Pancreas (tissue), 10 donors: ENCODE measurements around the gene RBPMS2. TPM values are rescaled to one million over a fixed set of nuclear protein-coding genes. Genes with fewer than 3 reads are reported as not detected.

Experiments used
- ATAC-seq, 4 donors: fragments of 200-7000 bp; cut with Tn5 transposase; one replicate each; pipeline versions ENCODE4 v1.8.0 to v1.9.1; 2020; ENCODE audit warnings: mild to moderate bottlenecking in 4 of 4, moderate library complexity in 4 of 4
- DNase-seq, 6 donors: peaks; one replicate each; pipeline ENCODE4 v3.0.0-alpha.2; 2020
- FAIRE-seq: peaks from 2 replicates; lab custom pipeline; 2012; peaks lifted over from hg19 to GRCh38; lab: Jason Lieb, UNC
- H3K27ac ChIP-seq, 4 donors: fragments of 200-600 bp; sonication (generic); 1 replicate in 3 of 4; 2 replicates in 1 of 4; pipeline versions ENCODE4 v1.5.0 to v1.8.0; 2020
- H3K27me3 ChIP-seq, 4 donors: fragments of 200-600 bp; one replicate each; pipeline ENCODE4 v1.8.0; 2021
- H3K36me3 ChIP-seq, 3 donors: fragments of 200-600 bp; sonication (generic) in 1 of 3; one replicate each; pipeline versions ENCODE4 v1.5.0 to v1.8.0; 2020 to 2021
- H3K4me1 ChIP-seq, 3 donors: fragments of 200-600 bp; one replicate each; pipeline ENCODE4 v1.8.0; 2021
- H3K4me3 ChIP-seq, 4 donors: fragments of 200-600 bp; sonication (generic) in 2 of 4; one replicate each; pipeline versions ENCODE4 v1.5.0 to v1.8.0; 2020 to 2021
- H3K9me3 ChIP-seq, 4 donors: fragments of 200-600 bp; one replicate each; pipeline ENCODE4 v1.8.0; 2021
- CTCF ChIP-seq, 4 donors: fragments of 200-600 bp; sonication (generic) in 3 of 4; IDR thresholded peaks; one replicate each; pipeline versions ENCODE4 v1.5.0 to v1.8.0; 2021; ENCODE audit warnings: antibody characterized with exemption in 4 of 4
- WGBS, 2 donors: extraction: QIAGEN DNeasy Blood & Tissue Kit; methylation state at CpG; one replicate each; pipeline ENCODE4 v1.1.7; 2013; 5-methylcytosine and 5-hydroxymethylcytosine counted together
- intact Hi-C, 3 donors: fragments of 100-400 bp; cut with DNase I; formaldehyde crosslinking; loops; one replicate each; pipeline versions ENCODE4 v1.11.1 to v1.14.2; 2022
- polyA plus RNA-seq, 2 donors: library from polyadenylated mRNA; stranded (reverse); fragments of 200-250 nt; gene quantifications; one replicate each; pipeline ENCODE4 v1.2.3, GENCODE V29; 2013
- total RNA-seq, 6 donors: library from RNA; stranded (reverse); fragmentation: NEBNext Ultra II Directional in 4 of 6; extraction: Animal tissue kit (Norgen Biotek cat#: 25700) in 4 of 6; gene quantifications; one replicate each; pipeline versions ENCODE4 v1.2.1 to v1.2.4, GENCODE V29; 2021 to 2023
- donor health status: healthy with polysubstance abuse.
- donor health status: DM: no; HTN: no; CAD: no; lungs with moderate emphysema.
- donor health status: DM: no; HTN: no; CAD: no.
- donor health status: control.
- donor health status: control.
- donor health status: Bipolar disorder and iron deficiency.
- donor health status: DM: yes; HTN: yes; CAD: no.
- donor health status: DM: no; HTN: no; CAD: no.
- donor health status: DM: no; HTN: no; CAD: no.
- donor health status: DM: yes; HTN: yes; CAD: no.

Gene RBPMS2
- total and polyA plus RNA-seq, 8 donors, result 0.52 to 2.3 (median 1.3) TPM

GRCh38 chr15:64753480-64754185, 21.8 kb downstream of the RBPMS2 start:
- no peaks in the 10 kb centered on the region for H3K27me3 ChIP-seq
- no peaks in the 10 kb centered on the region for H3K9me3 ChIP-seq
- ATAC-seq (no peak), FAIRE-seq (no peak), DNase-seq (no peak)
- no peak overlapping the region for H3K27ac ChIP-seq
- no peaks in the 10 kb centered on the region for H3K4me1 ChIP-seq
- no peak for TF ChIP-seq CTCF (IDR thresholded peaks at IDR 0.05)
- WGBS, 2 donors, result 86 to 92% methylated on average over 16 of the region's 16 CpGs
- H3K36me3 ChIP-seq, result no peaks in the 10 kb centered on the region
- intact Hi-C loops, result no loop called here
- H3K4me3 ChIP-seq, result no peak overlapping the region

GRCh38 chr15:64751464-64751863, 23.9 kb downstream of the RBPMS2 start:
- TF ChIP-seq CTCF (IDR thresholded peaks at IDR 0.05), result no peak
- WGBS, 2 donors, result 84 to 88% methylated on average over 13 of the region's 13 CpGs
- no peak for FAIRE-seq
- Histone ChIP-seq H3K27me3 (no peaks in the 10 kb centered on the region), H3K4me3 (no peak overlapping the region), H3K27ac (no peak overlapping the region), H3K4me1 (no peaks in the 10 kb centered on the region), H3K36me3 (no peaks in the 10 kb centered on the region), H3K9me3 (no peaks in the 10 kb centered on the region)
- intact Hi-C loops, result no loop called here
- DNase-seq, result no peak
- no peak for ATAC-seq

GRCh38 chr15:64749999-64750657, 25.3 kb downstream of the RBPMS2 start:
- H3K4me3 ChIP-seq, result no peak overlapping the region
- intact Hi-C loops, result no loop called here
- H3K27me3 ChIP-seq, result no peaks in the 10 kb centered on the region
- DNase-seq (no peak), ATAC-seq (no peak), FAIRE-seq (no peak)
- H3K27ac ChIP-seq, result no peak overlapping the region
- no peaks in the 10 kb centered on the region for H3K9me3 ChIP-seq
- H3K4me1 ChIP-seq, result no peaks in the 10 kb centered on the region
- TF ChIP-seq CTCF (IDR thresholded peaks at IDR 0.05), result no peak
- WGBS, 2 donors, result 73 to 80% methylated on average over 21 of the region's 21 CpGs
- H3K36me3 ChIP-seq, result no peaks in the 10 kb centered on the region

GRCh38 chr15:64749167-64749566, 26.2 kb downstream of the RBPMS2 start:
- H3K4me3 ChIP-seq, result no peak overlapping the region
- H3K27me3 ChIP-seq, result no peaks in the 10 kb centered on the region
- H3K27ac ChIP-seq, result no peak overlapping the region
- H3K36me3 ChIP-seq, result no peaks in the 10 kb centered on the region
- intact Hi-C loops, result no loop called here
- 85 to 88% methylated on average over 11 of the region's 11 CpGs for WGBS, 2 donors
- no peak for FAIRE-seq
- TF ChIP-seq CTCF (IDR thresholded peaks at IDR 0.05), result no peak
- ATAC-seq, result no peak
- H3K4me1 ChIP-seq, result no peaks in the 10 kb centered on the region
- H3K9me3 ChIP-seq, result no peaks in the 10 kb centered on the region
- no peak for DNase-seq

- Histone ChIP-seq H3K36me3 (no peaks in the 10 kb centered on the region), H3K27ac (no peak overlapping the region), H3K4me3 (no peak overlapping the region), H3K9me3 (no peaks in the 10 kb centered on the region), H3K27me3 (no peaks in the 10 kb centered on the region), H3K4me1 (no peaks in the 10 kb centered on the region)
- intact Hi-C loops, result no loop called here
- TF ChIP-seq CTCF (IDR thresholded peaks at IDR 0.05), result no peak
- FAIRE-seq (no peak), DNase-seq (no peak), ATAC-seq (no peak)
- 93% methylated on average over 9 of the region's 9 CpGs for WGBS, 2 donors
These were observed 27.1 kb downstream of the RBPMS2 start for GRCh38 chr15:64748251-64748650.
